Measurements from ENCODE around the gene CMSS1.

CMSS1 gene

GRCh38 chr3:99976584-99976983, 158.9 kb downstream of the CMSS1 start:
- Histone ChIP-seq H3K9me3 (ENCODE audit: control insufficient read depth, insufficient read depth, low read depth, low read length) (no peaks in the 10 kb centered on the region), H3K27ac (ENCODE audit: extremely low read depth, low read depth, low read length) (no peak overlapping the region), H3K4me3 (ENCODE audit: low read depth, low read length) (no peak overlapping the region), H3K36me3 (ENCODE audit: control insufficient read depth in 2 of 2, insufficient read depth in 1 of 2, low read length in 2 of 2) (no peaks in the 10 kb centered on the region), H3K4me1 (ENCODE audit: control insufficient read depth, insufficient read depth, low read length) (no peaks in the 10 kb centered on the region)
- no peak for TF ChIP-seq ZNF239 (tag by site-specific recombination; IDR thresholded peaks at IDR 0.05)
- peak; percentile 94 for TF ChIP-seq ZNF558 (tag by site-specific recombination; IDR thresholded peaks at IDR 0.05)
- no peak for TF ChIP-seq ZBTB11 (tag by site-specific recombination; conservative IDR thresholded peaks at IDR 0.05; ENCODE audit: low read depth)
- CTCF ChIA-PET = no interaction called here
- POLR2A ChIA-PET = no interaction called here

GRCh38 chr3:99978221-99978620, 160.6 kb downstream of the CMSS1 start:
- POLR2A ChIA-PET = no interaction called here
- CTCF ChIA-PET = no interaction called here

GRCh38 chr3:99980606-99981005, 162.9 kb downstream of the CMSS1 start:
- H3K36me3 ChIP-seq (ENCODE audit: control insufficient read depth in 2 of 2, insufficient read depth in 1 of 2, low read length in 2 of 2) = no peaks in the 10 kb centered on the region
- H3K9me3 ChIP-seq (ENCODE audit: control insufficient read depth, insufficient read depth, low read depth, low read length) = no peaks in the 10 kb centered on the region
- H3K4me3 ChIP-seq (ENCODE audit: low read depth, low read length) = no peak overlapping the region
- H3K27ac ChIP-seq (ENCODE audit: extremely low read depth, low read depth, low read length) = no peak overlapping the region
- H3K4me1 ChIP-seq (ENCODE audit: control insufficient read depth, insufficient read depth, low read length) = no peaks in the 10 kb centered on the region; the same call in 1 of the 2 replicates
- ChIA-PET POLR2A (no interaction called here), CTCF (no interaction called here)
- no peak for TF ChIP-seq ZNF76 (tag by site-specific recombination; IDR thresholded peaks at IDR 0.05; ENCODE audit: borderline replicate concordance, low read depth)
- TF ChIP-seq BCL6B (tag by site-specific recombination; IDR thresholded peaks at IDR 0.05) = no peak
- no peak for TF ChIP-seq ZNF354C (tag by site-specific recombination; IDR thresholded peaks at IDR 0.05; ENCODE audit: borderline replicate concordance, low read depth)
- TF ChIP-seq ZNF747 (tag by site-specific recombination; IDR thresholded peaks at IDR 0.05) = no peak
- no peak for TF ChIP-seq ZNF302 (tag by site-specific recombination; IDR thresholded peaks at IDR 0.05; ENCODE audit: low read depth)
- no peak for TF ChIP-seq ZIC2 (tag by site-specific recombination; IDR thresholded peaks at IDR 0.05)
- no peak for TF ChIP-seq ZNF214 (tag by site-specific recombination; IDR thresholded peaks at IDR 0.05; ENCODE audit: borderline replicate concordance)
- TF ChIP-seq ZNF571 (tag by site-specific recombination; IDR thresholded peaks at IDR 0.05) = no peak
- no peak for TF ChIP-seq ZNF394 (tag by site-specific recombination; IDR thresholded peaks at IDR 0.05; ENCODE audit: borderline replicate concordance)
- no peak for TF ChIP-seq ZNF121 (tag by site-specific recombination; IDR thresholded peaks at IDR 0.05)
- no peak for TF ChIP-seq ZNF521 (tag by site-specific recombination; IDR thresholded peaks at IDR 0.05)
- TF ChIP-seq ZNF626 (tag by site-specific recombination; IDR thresholded peaks at IDR 0.05) = no peak

More at GRCh38 chr3:99978221-99978620, 160.6 kb downstream of the CMSS1 start:
- H3K27ac ChIP-seq (ENCODE audit: extremely low read depth, low read depth, low read length) = no peak overlapping the region
- no peak overlapping the region for H3K4me3 ChIP-seq (ENCODE audit: low read depth, low read length)
- no peaks in the 10 kb centered on the region for H3K9me3 ChIP-seq (ENCODE audit: control insufficient read depth, insufficient read depth, low read depth, low read length)
- no peaks in the 10 kb centered on the region for H3K36me3 ChIP-seq (ENCODE audit: control insufficient read depth in 2 of 2, insufficient read depth in 1 of 2, low read length in 2 of 2)
- no peak for TF ChIP-seq ZNF157 (tag by site-specific recombination; IDR thresholded peaks at IDR 0.05)
- TF ChIP-seq ZNF146 (tag by site-specific recombination; IDR thresholded peaks at IDR 0.05) = 0 out of 2 replicates have a peak, but pooled peaks have one; percentile 19
- TF ChIP-seq, protein P1, sequence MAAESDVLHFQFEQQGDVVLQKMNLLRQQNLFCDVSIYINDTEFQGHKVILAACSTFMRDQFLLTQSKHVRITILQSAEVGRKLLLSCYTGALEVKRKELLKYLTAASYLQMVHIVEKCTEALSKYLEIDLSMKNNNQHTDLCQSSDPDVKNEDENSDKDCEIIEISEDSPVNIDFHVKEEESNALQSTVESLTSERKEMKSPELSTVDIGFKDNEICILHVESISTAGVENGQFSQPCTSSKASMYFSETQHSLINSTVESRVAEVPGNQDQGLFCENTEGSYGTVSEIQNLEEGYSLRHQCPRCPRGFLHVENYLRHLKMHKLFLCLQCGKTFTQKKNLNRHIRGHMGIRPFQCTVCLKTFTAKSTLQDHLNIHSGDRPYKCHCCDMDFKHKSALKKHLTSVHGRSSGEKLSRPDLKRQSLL (tag by site-specific recombination; IDR thresholded peaks at IDR 0.05) = no peak
- TF ChIP-seq, protein P2, sequence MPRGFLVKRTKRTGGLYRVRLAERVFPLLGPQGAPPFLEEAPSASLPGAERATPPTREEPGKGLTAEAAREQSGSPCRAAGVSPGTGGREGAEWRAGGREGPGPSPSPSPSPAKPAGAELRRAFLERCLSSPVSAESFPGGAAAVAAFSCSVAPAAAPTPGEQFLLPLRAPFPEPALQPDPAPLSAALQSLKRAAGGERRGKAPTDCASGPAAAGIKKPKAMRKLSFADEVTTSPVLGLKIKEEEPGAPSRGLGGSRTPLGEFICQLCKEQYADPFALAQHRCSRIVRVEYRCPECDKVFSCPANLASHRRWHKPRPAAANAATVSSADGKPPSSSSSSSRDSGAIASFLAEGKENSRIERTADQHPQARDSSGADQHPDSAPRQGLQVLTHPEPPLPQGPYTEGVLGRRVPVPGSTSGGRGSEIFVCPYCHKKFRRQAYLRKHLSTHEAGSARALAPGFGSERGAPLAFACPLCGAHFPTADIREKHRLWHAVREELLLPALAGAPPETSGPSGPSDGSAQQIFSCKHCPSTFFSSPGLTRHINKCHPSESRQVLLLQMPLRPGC (tag by site-specific recombination; IDR thresholded peaks at IDR 0.05) = no peak
- no peak for TF ChIP-seq ZBTB49 (tag by site-specific recombination; IDR thresholded peaks at IDR 0.05; ENCODE audit: low read depth)
- no peaks in the 10 kb centered on the region for H3K4me1 ChIP-seq (ENCODE audit: control insufficient read depth, insufficient read depth, low read length)
